Activated naive CD4-positive, alpha-beta T cell treated with anti-CD3 and anti-CD28 coated beads, Interleukin-2, amount 50 U/mL, for 24 hours (primary cell): ENCODE results near the gene LMCD1.

Experiments
- H3K27ac Mint-ChIP-seq: one replicate; pipeline ENCODE4 v1.8.0; 2021; ENCODE audit warnings: mild to moderate bottlenecking, mixed read lengths
- H3K27me3 Mint-ChIP-seq: one replicate; pipeline ENCODE4 v1.8.0; 2021; ENCODE audit warnings: mixed read lengths
- H3K36me3 Mint-ChIP-seq: one replicate; pipeline ENCODE4 v1.8.0; 2021; ENCODE audit warnings: mixed read lengths
- H3K4me1 Mint-ChIP-seq: one replicate; pipeline ENCODE4 v1.8.0; 2021; ENCODE audit warnings: mixed read lengths
- H3K4me3 Mint-ChIP-seq: one replicate; pipeline ENCODE4 v1.8.0; 2021; ENCODE audit warnings: mild to moderate bottlenecking, mixed read lengths
- H3K9me3 Mint-ChIP-seq: one replicate; pipeline ENCODE4 v1.8.0; 2021; ENCODE audit warnings: mixed read lengths

Gene LMCD1

DNA sequence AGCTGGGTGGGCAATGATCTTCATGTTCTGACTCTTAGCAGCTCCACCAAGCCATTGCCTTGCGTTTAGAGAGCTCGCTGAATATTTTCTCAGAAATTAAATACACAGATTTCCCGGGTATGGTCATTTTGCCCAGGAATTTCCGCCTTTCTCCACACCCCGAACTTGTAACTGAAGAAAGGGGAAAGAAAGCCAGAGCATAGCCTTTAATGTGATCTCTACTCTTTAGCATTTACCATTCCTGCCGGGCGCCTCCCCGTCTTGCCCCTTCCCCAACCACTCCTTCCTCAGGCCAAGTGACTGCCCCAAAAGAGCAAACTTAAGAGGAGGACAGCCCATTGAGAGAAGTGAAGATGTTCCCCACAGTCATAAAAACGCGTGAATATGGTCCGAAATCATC, 53.1 kb downstream of the LMCD1 start:
- no peaks in the 10 kb centered on the region for H3K4me1 Mint-ChIP-seq
- H3K36me3 Mint-ChIP-seq, result no peaks in the 10 kb centered on the region
- H3K27me3 Mint-ChIP-seq, result peaks cover 2% of the 10 kb centered on the region
- H3K27ac Mint-ChIP-seq, result no peak overlapping the region
- no peaks in the 10 kb centered on the region for H3K9me3 Mint-ChIP-seq
- no peak overlapping the region for H3K4me3 Mint-ChIP-seq

DNA sequence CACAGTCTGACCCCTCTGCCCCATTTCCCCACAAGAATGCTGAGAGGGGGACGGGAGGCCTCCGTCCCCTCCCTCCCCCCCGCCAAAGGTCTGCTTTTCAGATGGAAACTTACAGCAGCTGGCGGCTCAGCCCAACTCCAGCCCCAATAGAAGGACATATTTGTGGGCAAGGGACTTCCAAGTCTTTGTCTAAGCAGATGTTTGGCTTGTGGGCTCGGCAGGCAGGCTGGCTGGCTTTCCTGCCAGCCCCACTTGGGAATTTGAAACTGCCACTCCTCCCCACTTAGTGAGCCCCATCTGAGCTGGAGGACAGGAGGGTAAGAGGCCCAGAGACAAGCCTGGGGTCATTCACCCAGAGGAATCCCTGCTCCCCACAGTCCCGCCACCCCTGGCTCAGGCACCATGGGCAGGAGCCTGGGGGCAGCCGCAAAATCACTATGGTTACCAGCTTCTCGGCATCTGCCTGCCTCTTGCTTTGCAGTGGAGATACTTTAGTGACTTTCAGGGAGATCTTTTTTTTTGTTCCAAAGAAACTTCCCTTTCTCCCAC, 53.6 kb downstream of the LMCD1 start:
- H3K9me3 Mint-ChIP-seq, result no peaks in the 10 kb centered on the region
- no peak overlapping the region for H3K4me3 Mint-ChIP-seq
- H3K4me1 Mint-ChIP-seq, result no peaks in the 10 kb centered on the region
- H3K36me3 Mint-ChIP-seq, result no peaks in the 10 kb centered on the region
- peaks cover 2% of the 10 kb centered on the region for H3K27me3 Mint-ChIP-seq
- no peak overlapping the region for H3K27ac Mint-ChIP-seq

DNA sequence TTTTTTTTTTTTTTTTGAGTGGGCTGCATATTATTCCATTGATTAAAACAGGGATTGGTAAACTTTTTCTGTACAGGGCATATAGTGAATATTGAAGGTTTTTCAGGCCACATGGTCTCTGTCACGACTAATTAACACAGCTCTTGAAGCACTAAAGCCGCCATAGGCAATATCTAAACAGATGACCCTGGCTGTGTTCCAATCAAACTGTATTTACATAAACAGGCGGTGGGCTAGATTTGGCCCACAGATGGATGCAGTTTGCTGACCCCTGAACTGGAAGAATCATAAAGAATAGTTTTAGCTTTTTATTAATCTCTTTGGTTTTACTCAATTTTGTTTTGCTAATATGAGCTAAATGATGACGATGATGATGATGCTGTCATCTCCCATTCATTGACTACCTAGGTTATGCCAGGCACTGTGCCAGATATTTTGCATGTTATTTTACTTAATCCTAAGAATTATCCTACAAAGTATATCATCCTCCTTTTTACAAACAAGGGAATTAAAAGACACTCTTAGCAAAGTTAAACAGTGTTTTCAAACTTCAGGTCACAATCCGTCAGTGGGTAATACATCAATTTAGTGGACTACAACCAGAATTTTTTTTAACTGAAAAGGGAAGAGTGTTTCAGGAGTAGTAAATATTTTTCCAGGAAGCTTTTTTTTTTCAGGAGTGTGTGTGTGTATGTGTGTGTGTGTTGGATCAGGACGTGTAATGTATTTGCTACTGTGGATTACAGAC, 54.3 kb downstream of the LMCD1 start:
- Mint-ChIP-seq H3K27ac (no peak overlapping the region), H3K4me1 (no peaks in the 10 kb centered on the region), H3K36me3 (no peaks in the 10 kb centered on the region), H3K27me3 (peaks cover 2% of the 10 kb centered on the region), H3K4me3 (no peak overlapping the region), H3K9me3 (no peaks in the 10 kb centered on the region)

DNA sequence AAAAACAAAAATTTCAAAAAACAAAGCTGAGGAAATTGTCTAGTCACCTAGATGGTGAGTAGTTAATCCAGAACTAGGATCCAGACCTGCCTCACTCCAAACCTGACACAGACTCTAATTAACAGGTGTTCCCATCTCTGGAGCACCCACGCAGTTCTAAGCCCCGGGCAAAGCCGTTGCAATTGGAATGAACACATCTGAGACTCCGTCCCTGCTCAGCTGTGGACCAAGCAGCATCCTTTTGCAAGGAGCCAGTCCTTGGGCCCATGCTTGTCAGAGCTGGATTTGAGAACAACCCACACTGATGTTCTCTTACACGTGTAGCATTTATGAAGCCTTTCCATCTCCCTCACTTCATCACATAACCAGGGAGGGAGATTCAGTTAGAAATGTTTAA, 54.8 kb downstream of the LMCD1 start:
- Mint-ChIP-seq H3K9me3 (no peaks in the 10 kb centered on the region), H3K4me1 (no peaks in the 10 kb centered on the region), H3K27me3 (peaks cover 2% of the 10 kb centered on the region), H3K4me3 (no peak overlapping the region), H3K27ac (no peak overlapping the region), H3K36me3 (no peaks in the 10 kb centered on the region)

DNA sequence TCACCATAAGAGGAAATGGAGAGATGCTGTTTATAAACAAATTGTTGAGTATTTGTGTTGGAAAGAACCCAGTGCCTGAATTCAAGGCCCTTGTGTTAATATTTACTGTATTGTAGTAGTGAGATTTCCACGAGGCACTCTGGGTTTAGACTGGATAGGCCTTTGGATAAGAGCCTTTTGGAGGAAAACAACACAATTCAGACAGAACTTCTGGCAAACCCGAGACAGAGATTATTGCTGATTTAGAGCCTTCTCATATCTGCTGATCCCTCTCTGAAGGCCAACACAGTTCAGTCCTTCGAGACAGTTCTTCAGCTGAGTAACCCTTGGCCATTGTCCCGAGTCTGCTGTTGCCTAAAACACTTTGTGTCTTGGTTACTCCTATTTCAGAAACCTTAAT, 55.7 kb downstream of the LMCD1 start:
- Mint-ChIP-seq H3K27ac (no peak overlapping the region), H3K9me3 (no peaks in the 10 kb centered on the region), H3K27me3 (peaks cover 2% of the 10 kb centered on the region), H3K4me3 (no peak overlapping the region), H3K36me3 (no peaks in the 10 kb centered on the region), H3K4me1 (no peaks in the 10 kb centered on the region)

DNA sequence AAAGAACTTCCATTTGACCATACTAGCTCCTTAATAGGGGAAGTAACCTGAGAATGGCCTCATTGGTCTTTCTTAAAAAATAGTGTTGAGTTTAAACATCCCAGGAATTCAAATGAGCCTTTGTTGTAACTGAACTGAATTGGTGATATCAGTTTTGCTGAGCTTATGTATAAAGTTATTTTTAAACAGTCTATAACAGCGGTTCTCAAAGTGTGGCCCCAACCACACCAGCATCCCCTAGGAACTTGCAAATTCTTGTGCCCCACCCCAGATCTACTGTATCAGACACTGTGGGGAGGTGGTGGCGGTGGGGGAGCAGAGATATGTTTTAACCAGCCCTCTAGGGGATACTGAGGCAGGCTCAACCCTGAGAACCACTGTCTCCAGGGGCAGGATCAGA, 57.0 kb downstream of the LMCD1 start:
- H3K4me3 Mint-ChIP-seq, result no peak overlapping the region
- H3K36me3 Mint-ChIP-seq, result no peaks in the 10 kb centered on the region
- H3K4me1 Mint-ChIP-seq, result no peaks in the 10 kb centered on the region
- no peaks in the 10 kb centered on the region for H3K9me3 Mint-ChIP-seq
- peaks cover 2% of the 10 kb centered on the region for H3K27me3 Mint-ChIP-seq
- no peak overlapping the region for H3K27ac Mint-ChIP-seq

DNA sequence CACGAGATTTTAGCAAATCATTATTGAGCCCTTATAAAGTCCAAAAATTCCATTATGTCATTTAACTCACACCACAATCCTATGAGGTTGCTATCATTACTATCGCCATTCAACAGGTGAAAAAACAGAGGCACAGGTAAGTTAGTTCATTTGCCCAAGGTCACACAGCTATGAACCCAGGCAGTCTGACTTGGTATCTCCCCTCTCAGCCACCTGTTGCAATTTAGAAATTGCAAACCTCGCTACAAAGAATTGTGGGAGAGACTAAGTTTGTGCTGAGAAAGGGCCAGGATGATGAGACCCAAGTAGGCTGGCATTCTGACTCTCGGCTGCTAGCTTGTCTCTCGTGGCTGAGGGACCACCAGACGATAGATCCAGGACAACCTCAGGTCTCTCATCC, 57.7 kb downstream of the LMCD1 start:
- Mint-ChIP-seq H3K27ac (no peak overlapping the region), H3K27me3 (peaks cover 2% of the 10 kb centered on the region), H3K9me3 (no peaks in the 10 kb centered on the region), H3K4me3 (no peak overlapping the region), H3K36me3 (no peaks in the 10 kb centered on the region), H3K4me1 (no peaks in the 10 kb centered on the region)

DNA sequence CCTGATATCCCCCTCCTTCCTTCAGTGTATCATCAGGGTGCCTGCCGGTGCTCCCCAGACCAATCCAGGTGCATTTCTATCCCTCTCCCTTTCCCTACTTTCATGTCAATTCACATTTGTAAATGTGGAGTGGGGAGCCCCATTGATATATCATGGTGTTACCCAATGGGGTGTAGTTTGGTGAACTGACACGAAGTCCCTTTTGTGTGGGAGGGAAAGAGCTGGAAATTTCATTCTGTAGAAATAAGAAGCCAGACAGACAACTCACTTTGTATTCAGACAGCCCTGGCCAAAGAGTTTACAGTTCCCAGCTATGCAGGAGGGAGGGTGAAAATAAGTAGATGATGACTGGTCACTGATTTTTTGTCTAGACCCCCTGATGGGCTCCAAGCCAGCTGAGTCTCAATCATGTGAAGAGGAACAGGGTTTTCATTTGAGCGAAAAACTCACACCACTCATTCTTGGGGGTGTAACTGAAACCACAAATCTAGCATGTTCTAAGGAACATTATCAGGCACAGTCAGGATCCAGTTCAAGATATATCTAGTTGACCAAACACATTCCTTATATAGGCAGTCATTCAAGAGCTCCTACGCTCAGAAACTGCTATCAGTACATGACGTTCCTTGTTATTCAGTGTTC, 58.9 kb downstream of the LMCD1 start:
- Mint-ChIP-seq H3K27me3 (peaks cover 2% of the 10 kb centered on the region), H3K36me3 (no peaks in the 10 kb centered on the region), H3K4me3 (no peak overlapping the region), H3K4me1 (no peaks in the 10 kb centered on the region), H3K9me3 (no peaks in the 10 kb centered on the region), H3K27ac (no peak overlapping the region)

DNA sequence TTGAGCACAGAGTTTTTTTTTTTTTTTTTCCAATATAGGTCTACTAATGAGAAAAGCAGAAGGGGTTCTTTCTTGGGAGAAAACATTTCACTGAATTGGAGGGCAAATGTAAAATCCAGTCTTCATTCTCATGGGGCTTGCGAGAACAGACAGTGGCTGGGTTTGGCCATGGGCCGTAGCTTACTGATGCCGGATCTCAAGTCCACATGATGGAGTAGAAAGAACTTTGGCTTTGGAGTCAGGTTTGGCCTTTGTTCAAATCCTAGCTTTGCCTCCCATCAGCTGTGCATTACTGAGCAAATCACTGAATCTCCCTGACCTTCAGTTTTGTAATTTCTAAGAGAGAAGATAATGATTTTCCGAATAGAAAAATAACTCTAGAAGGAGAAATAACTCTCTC, 59.7 kb downstream of the LMCD1 start:
- H3K36me3 Mint-ChIP-seq, result no peaks in the 10 kb centered on the region
- no peaks in the 10 kb centered on the region for H3K4me1 Mint-ChIP-seq
- H3K4me3 Mint-ChIP-seq, result no peak overlapping the region
- peaks cover 2% of the 10 kb centered on the region for H3K27me3 Mint-ChIP-seq
- no peaks in the 10 kb centered on the region for H3K9me3 Mint-ChIP-seq
- H3K27ac Mint-ChIP-seq, result no peak overlapping the region

DNA sequence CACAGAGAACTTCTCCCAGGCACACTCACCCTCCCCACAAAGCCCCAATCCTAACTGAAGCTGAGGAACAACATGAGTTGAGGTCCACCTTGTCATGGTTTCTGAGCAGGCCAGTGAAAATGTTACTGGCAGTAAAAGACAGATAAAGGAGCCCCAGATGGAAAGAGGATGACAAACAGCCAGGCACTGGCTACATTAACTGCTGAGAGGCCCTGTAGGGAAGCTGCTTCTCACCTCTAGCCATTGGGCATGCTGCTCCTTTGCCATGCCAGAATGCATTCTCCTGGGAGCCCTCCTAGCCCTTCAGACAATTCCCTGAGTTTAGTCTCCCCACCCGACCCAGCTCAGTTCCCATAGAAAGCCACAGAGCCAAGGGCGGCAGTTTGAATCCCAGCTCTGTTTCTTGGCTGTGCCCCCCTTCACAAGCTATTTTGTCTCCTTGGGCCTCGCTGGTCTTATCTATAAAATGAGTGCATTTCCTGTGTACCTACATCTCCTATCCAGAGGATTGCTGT, 60.5 kb downstream of the LMCD1 start:
- H3K27ac Mint-ChIP-seq, result no peak overlapping the region
- H3K27me3 Mint-ChIP-seq, result peaks cover 2% of the 10 kb centered on the region
- H3K4me3 Mint-ChIP-seq, result no peak overlapping the region
- no peaks in the 10 kb centered on the region for H3K4me1 Mint-ChIP-seq
- no peaks in the 10 kb centered on the region for H3K9me3 Mint-ChIP-seq
- H3K36me3 Mint-ChIP-seq, result no peaks in the 10 kb centered on the region

DNA sequence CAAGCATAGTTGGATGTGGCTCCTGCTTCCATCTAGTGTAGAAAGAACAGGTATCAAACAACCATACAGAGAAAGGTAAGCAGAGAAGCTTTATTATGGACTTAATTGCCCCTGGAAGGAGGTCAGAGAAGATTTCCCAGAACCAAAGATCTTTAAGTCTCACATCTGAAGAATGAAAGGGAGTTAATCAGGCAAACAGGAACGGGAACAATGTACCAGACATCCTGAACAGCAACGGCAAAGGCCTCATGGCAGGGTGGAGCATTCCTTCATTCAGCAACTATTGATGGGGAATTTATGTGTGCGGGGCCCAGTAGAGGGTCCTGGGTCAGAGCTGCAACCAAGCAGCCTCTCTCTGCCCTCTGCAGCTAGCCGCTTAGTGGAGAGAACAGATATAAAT, 61.5 kb downstream of the LMCD1 start:
- Mint-ChIP-seq H3K27ac (no peak overlapping the region), H3K4me3 (no peak overlapping the region)

DNA sequence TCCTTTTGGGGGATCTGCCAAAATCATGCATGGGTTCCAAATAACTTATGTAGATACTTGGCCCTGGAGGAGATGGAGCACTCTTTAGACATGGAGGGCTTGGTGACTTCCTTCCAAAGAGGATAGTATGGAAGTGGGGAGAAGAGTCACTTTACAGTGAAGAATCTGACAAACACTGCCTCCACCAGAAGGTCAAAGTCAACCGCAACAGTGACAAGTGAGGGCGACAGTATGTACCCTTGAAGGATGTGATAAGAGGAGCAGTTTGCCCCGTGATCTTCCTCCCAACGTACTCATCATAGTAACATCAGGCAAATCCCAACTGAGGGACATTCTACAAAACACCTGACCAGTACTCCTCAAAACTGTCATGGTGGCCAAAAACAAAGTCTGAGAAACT, 62.0 kb downstream of the LMCD1 start:
- Mint-ChIP-seq H3K36me3 (no peaks in the 10 kb centered on the region), H3K4me1 (no peaks in the 10 kb centered on the region), H3K27me3 (no peaks in the 10 kb centered on the region), H3K4me3 (no peak overlapping the region), H3K27ac (no peak overlapping the region), H3K9me3 (no peaks in the 10 kb centered on the region)

More for the DNA sequence above, 61.5 kb downstream of the LMCD1 start:
- Mint-ChIP-seq H3K9me3 (no peaks in the 10 kb centered on the region), H3K4me1 (no peaks in the 10 kb centered on the region), H3K36me3 (no peaks in the 10 kb centered on the region), H3K27me3 (peaks cover 2% of the 10 kb centered on the region)

DNA sequence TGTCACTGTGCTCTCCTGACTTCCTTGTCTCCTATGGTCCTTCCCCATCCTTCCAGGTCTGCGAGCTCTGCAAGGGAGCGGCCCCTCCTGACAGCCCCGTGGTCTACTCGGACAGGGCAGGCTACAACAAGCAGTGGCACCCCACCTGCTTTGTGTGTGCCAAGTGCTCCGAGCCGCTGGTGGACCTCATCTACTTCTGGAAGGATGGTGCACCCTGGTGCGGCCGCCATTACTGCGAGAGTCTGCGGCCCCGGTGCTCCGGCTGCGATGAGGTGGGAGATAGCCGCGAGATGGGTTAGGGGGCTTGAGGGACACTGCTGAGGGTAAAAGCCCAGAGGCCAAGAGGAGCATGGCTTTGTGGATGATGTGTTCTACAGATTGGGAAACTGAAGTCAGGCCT, 63.8 kb downstream of the LMCD1 start:
- Mint-ChIP-seq H3K9me3 (no peaks in the 10 kb centered on the region), H3K27me3 (no peaks in the 10 kb centered on the region), H3K36me3 (no peaks in the 10 kb centered on the region), H3K27ac (no peak overlapping the region), H3K4me1 (no peaks in the 10 kb centered on the region), H3K4me3 (no peak overlapping the region)

DNA sequence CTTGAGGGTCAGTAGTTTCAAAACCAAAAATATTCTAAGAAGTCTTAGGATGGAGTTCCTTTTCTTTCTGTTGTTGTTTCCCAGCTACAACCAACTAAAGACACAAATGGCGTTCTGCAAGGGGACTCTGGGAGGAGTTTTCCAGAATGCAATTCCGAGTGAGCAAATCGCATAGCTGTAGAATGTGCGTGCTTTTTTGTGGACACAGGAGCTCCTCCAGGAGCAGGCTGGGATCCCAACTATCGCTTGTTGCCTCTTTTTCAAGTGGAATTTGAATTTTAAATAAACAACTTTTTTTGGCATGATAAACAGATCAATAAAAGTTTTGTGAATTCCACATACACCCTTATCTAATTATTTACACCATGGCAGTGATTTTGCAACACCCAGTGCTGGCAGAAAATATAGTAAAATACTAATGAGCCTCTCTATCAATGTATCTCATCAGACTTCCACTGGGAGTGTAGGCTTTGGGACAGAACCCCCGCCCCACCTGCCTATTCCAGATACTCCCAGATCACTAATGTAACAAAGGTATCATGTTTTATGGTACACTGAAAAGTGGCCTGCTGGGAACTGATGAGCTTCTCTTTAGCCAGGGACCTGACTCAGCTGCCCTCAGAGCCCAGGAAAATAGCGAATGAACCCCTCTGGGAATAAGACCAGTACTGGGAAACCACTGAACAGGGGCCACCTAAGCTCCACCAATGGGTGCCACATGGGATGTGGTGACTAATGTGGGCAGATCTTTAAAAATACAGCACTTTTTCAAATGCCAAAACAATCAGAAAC, 66.4 kb downstream of the LMCD1 start:
- no peaks in the 10 kb centered on the region for H3K27me3 Mint-ChIP-seq
- no peak overlapping the region for H3K4me3 Mint-ChIP-seq
- no peaks in the 10 kb centered on the region for H3K36me3 Mint-ChIP-seq
- no peak overlapping the region for H3K27ac Mint-ChIP-seq
- no peaks in the 10 kb centered on the region for H3K9me3 Mint-ChIP-seq
- H3K4me1 Mint-ChIP-seq, result peaks cover 10% of the 10 kb centered on the region

DNA sequence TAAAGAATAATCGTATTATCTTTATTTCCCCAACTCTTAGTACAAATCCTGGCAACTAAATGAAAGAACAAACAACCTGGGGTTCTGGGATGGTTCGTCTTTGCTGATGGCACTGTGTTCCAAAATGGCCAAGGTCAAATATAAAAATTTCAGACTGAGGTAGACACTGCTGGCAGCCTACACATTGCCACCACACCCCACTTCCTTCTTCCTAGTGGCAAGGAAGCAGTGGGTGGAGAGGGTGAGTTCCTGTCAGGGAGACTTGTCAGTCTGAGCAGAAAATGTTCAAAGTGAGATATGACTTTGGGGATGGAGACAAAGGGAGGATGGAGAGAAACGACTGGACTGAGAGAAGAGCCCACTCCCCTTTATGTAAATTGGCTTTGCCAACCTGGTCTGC, 69.6 kb downstream of the LMCD1 start:
- no peak overlapping the region for H3K27ac Mint-ChIP-seq
- no peaks in the 10 kb centered on the region for H3K9me3 Mint-ChIP-seq
- H3K4me3 Mint-ChIP-seq, result no peak overlapping the region
- H3K36me3 Mint-ChIP-seq, result no peaks in the 10 kb centered on the region
- peaks cover 1% of the 10 kb centered on the region for H3K27me3 Mint-ChIP-seq
- H3K4me1 Mint-ChIP-seq, result peaks cover 10% of the 10 kb centered on the region
